ENCODE data around the gene ATP4A.

DNA sequence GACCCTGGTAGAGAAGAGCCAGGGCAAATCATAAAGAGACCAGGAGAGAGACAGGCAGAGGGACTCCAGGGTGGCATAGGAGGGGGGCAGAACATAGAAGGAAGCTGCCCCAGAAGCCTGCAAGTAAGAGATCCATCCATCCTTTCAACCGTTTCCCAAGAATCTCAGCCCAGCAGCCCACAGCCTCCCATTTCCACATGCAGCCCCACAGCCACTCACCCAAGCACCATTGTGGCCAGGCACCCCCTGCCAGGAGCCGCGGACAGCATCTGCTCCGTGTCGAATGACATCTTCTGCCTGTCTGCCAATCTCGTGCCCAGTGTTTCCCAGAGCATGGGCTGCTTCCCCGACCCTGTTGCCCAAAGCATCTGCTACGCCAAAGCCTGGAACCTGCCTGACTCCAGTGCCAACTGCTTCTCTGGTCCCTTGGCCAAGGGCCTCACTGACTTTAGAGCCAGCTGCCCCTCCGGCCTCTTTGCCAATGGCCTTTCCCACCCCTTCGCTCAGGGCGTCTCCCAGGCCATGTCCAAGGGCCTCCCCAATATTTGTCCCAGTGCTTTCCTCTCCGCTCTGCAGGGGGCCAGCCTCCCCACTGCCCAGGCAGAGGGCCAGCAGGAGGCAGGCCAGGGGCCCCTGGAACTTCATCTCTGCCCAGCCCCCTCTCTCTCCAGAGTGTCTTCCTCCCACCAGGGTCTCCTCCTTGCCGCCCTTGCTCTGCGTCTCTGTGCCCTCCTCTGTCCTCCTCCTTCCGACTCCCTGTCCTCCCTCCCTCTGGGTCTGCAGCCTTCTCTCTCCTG, 50.4 kb downstream of the ATP4A start:
- no peak for TF ChIP-seq EZH2 (IDR thresholded peaks at IDR 0.05)
- TF ChIP-seq POLR2AphosphoS5 (IDR thresholded peaks at IDR 0.05; ENCODE audit: borderline replicate concordance, low read depth, low read length) = no peak

Data from SK-N-MC (cell line).